ENCODE results near the gene PSMF1. TPM values are rescaled to one million over a fixed set of nuclear protein-coding genes. Genes with fewer than 3 reads are reported as not detected.

The PSMF1 gene
- total and polyA plus RNA-seq, 2 of the 13 experiments (the other 11 are each of a cell fraction or from before 2014, with no cell fraction given) = 82.5 to 86.0 TPM

- TF ChIP-seq ZBTB10 (CRISPR knock-in tag; IDR thresholded peaks at IDR 0.05; ENCODE audit: borderline replicate concordance) (0 out of 2 replicates have a peak, but pooled peaks have one; percentile 63), PATZ1 (CRISPR knock-in tag; IDR thresholded peaks at IDR 0.05) (peak; percentile 91), ZNF775 (CRISPR knock-in tag; IDR thresholded peaks at IDR 0.05; ENCODE audit: borderline replicate concordance) (peak; percentile 91; the same call in 1 of the 2 replicates), TEF (CRISPR knock-in tag; IDR thresholded peaks at IDR 0.05) (no peak; the same call in 1 of the 2 replicates)
- TF ChIP-seq, protein P1, sequence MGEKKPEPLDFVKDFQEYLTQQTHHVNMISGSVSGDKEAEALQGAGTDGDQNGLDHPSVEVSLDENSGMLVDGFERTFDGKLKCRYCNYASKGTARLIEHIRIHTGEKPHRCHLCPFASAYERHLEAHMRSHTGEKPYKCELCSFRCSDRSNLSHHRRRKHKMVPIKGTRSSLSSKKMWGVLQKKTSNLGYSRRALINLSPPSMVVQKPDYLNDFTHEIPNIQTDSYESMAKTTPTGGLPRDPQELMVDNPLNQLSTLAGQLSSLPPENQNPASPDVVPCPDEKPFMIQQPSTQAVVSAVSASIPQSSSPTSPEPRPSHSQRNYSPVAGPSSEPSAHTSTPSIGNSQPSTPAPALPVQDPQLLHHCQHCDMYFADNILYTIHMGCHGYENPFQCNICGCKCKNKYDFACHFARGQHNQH (CRISPR knock-in tag; IDR thresholded peaks at IDR 0.05) = peak; percentile 99
- TF ChIP-seq, protein P2, sequence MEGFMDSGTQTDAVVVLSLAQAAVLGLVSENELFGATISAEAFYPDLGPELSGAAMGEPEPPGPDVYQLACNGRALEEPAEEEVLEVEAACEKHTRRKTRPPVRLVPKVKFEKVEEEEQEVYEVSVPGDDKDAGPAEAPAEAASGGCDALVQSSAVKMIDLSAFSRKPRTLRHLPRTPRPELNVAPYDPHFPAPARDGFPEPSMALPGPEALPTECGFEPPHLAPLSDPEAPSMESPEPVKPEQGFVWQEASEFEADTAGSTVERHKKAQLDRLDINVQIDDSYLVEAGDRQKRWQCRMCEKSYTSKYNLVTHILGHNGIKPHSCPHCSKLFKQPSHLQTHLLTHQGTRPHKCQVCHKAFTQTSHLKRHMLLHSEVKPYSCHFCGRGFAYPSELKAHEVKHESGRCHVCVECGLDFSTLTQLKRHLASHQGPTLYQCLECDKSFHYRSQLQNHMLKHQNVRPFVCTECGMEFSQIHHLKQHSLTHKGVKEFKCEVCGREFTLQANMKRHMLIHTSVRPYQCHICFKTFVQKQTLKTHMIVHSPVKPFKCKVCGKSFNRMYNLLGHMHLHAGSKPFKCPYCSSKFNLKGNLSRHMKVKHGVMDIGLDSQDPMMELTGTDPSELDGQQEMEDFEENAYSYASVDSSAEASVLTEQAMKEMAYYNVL (CRISPR knock-in tag; IDR thresholded peaks at IDR 0.05; ENCODE audit: borderline replicate concordance) = peak; percentile 94; the same call in 1 of the 2 replicates
These were observed at the start of gene PSMF1 (continued) for GRCh38 chr20:1118336-1119127.
